Iris pigment epithelial cell (primary cell): ENCODE measurements around the gene CLCN4.

ENCODE experiments used
- DNase-seq: peaks from one replicate; pipeline ENCODE4 v3.0.0-alpha.2; 2011; ENCODE audit warnings: low read depth

Gene CLCN4

DNA sequence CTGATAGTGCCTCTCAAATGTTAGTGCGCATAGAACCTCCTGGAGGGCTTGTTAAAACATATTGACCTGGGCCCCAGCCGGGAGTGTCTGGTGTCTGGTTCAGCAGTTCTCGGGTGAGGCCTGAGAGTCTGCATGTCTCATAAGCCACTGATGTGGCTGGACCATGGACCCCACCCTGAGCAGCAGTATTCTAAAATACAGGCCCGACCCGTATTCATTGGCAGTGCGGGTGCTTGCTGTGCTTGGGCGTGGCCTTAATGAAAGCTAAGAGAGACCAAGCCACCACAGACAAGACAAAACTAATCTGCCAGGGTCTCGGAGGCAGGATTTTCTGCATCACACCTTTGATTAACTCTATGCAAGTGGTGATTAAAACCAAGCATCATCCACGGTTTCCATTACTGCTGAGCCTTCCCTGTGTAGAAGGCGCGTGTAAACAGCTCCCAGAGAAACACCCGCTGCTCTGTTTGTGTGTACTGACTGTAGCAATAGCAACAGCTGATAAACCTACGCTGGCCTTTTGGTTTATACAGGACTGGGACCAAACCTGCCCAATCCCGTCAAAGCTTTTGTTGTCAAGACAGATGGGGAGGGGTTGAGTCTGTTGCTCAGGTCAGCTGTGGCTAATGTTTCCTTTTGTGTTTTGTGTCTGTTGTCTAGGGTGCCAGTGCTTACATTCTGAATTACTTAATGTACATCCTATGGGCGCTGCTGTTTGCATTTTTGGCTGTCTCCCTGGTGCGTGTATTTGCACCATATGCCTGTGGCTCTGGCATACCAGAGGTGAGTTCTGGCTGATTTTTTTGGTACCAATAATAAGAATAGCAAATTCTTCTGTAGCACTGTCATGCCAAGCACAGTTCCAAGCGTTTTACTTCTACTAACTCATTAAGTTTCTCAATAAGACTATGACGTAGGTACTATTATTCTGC lies 40.8 kb downstream of the CLCN4 start:
- DNase-seq = no peak

DNA sequence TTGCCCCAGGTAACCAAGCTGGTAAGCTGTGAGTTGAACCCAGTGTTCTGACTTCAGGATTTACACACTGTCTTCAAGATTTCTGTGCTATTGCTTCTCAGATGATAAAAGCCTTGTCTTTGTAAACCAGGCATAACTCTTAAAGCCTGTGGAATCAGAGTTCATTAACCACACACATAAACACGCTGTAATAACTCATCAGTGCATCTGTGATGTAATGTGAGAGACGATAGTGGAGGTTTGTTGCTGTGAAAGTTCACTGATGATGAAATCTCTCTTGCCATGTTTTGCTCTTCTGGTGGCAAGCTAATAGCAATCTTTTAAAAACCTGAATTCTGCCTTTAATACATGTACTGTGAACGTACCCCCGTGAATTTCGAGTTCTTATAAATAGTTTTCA lies 41.5 kb downstream of the CLCN4 start:
- DNase-seq = peak; percentile 88

GRCh38 chrX:10199212-10199611 lies 42.4 kb downstream of the CLCN4 start:
- peak; percentile 83 for DNase-seq

DNA sequence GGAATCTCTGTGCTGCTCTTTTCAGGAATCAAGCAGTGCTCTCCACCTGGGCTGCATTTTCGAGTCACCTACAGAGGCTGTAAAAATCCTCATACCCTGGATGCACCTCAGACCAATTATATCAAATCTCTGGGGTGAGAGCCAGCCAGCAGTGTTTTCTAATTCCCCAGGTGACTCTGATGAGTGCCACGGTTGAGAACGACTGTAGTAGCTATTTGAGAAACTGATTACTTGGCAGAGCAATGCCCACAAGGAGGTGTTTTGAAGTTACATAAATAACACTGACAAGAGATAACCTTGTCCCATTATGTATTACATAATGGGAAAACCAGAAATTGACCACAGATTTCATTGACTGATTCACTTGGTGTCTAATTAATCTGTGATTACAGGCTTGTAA lies 46.8 kb downstream of the CLCN4 start:
- DNase-seq = no peak

DNA sequence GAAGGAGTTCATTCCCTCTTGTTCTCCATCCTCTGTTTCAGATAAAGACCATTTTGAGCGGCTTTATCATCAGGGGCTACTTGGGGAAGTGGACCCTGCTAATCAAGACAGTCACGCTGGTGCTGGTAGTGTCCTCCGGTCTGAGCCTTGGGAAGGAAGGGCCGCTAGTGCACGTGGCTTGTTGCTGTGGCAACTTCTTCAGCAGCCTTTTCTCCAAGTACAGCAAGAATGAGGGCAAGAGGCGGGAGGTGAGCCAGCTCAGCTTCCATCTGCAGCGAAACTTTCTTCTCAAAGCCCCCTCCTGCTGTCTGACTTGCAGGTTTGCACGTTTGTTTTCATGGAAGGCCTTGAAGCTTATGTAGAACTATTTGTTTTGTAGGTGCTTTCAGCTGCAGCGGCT lies 49.5 kb downstream of the CLCN4 start:
- no peak for DNase-seq

GRCh38 chrX:10208281-10208856 lies 51.6 kb downstream of the CLCN4 start:
- DNase-seq = no peak

- no peak for DNase-seq
These were observed 52.2 kb downstream of the CLCN4 start for GRCh38 chrX:10208953-10209352.

GRCh38 chrX:10212395-10212794 lies 55.6 kb downstream of the CLCN4 start:
- no peak for DNase-seq

- no peak for DNase-seq
These were observed 56.9 kb downstream of the CLCN4 start for GRCh38 chrX:10213716-10214115.

- no peak for DNase-seq
These were observed 59.4 kb downstream of the CLCN4 start for GRCh38 chrX:10216208-10216607.

DNA sequence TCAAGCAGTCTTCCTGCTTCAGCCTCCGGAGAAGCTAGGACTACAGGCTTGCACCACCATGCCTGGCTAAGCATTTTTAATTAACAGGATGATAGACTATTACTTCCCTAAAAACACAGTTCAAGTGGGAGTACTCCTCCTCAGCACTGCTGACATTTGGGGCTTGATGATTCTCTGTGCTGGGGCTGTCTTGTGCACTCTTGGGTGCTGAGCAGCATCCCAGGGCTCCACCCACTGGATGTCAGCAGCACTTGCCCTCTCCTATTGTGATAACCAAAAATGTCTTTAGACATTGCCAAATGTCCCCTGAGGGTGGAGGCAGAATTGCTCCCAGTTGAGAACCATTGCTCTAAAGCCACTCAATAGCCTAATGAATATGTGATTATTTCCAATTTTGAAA lies 60.4 kb downstream of the CLCN4 start:
- DNase-seq = no peak

- no peak for DNase-seq
These were observed 64.9 kb downstream of the CLCN4 start for GRCh38 chrX:10221651-10222050.

- no peak for DNase-seq
These were observed 66.5 kb downstream of the CLCN4 start for GRCh38 chrX:10223276-10223675.

DNA sequence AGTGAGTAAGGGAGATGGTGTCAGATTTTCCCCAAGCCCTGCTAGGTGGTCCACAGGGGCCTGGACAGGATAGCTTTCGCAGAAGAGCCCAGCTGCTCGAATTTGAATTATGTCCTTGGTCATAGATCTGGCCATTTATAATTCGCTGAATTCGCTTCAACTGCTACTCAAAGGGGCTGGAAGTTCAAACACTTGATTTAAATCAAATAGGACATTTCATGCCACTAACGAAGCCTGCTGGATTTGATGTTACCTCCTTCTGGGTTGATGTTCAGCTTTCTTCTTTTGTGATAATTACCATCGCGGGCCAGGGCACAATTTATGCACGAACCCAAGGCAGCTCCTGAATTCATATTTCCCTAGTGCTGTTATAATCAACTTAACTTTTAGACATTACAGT lies 67.0 kb downstream of the CLCN4 start:
- no peak for DNase-seq

GRCh38 chrX:10230222-10230621 lies 73.4 kb downstream of the CLCN4 start:
- DNase-seq = no peak

DNA sequence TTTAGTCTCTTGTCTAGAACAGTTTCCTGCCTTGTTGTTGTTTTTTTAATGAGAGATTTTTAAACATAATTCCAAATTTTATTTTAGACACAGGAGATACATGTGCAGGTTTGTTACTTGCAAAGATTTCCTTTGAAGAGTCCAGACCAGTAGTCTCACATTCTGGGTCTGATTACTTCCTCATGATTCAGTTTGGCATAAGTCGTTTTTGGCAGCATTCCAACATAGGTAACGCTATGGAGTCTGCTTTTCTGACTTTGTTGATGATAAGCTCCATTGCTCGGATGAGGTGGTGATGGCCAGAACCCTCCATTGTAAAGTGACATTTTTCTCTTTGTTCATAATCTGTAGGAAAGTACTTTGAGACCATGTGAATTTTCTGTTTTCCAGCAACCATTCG lies 74.7 kb downstream of the CLCN4 start:
- DNase-seq = no peak

DNA sequence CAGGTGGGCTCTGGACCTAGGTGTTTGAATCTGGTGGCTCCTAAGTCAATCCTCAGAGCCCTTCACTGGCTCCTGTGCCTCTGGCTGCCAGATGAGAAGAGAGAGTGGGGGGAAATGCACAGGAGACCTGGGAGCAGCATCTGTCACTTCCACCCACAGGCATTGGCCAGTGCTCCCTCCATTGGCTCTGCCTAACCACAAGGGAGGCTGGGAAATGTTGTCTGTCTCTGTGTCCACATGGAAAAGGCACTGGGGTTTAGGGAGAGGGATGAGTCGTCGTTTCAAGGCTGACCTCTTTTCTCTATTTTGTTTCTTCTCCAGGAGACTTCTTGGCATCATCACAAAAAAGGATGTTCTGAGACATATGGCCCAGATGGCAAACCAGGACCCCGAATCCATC lies 76.4 kb downstream of the CLCN4 start:
- peak; percentile 18 for DNase-seq

- DNase-seq = peak; percentile 34
These were observed 76.9 kb downstream of the CLCN4 start for GRCh38 chrX:10233696-10234095.

DNA sequence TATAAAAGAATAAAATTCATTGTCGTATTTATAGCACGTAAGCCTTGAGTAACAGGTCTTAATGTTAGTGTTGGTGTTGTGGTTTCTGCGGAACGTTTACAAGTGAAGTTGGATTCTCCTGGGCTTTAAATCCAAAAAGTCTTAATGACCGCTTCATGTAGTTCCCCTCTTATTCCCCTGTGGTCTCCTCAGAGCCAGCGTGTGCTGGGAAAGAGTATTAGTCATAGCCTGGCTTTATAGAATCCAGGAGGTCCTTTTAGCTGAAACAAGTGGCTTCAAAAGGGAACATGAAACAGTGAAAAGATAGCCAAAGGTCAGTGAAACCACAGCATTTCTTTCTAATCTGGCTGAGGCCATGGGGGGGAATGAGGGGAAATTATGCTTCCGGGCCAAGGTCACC lies 79.1 kb downstream of the CLCN4 start:
- DNase-seq = peak; percentile 76

DNA sequence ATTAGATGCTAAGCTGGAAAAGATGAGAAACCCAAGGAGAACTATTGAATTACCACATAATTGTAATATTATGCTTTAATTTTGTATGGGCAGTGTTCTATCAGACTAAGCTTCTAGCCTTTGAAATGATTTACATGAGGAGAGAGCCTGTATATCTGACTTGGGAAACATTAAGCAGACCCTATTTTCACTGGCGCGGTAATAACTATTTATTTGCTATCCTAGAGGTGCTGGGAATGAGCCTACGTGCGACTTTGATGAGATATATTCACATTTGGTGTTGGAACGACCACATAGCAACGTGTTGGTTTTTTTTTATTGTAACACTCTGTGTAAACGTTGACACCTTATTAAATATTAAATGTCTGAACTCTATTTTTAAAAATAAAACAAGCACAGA lies 80.5 kb downstream of the CLCN4 start:
- DNase-seq = no peak

DNA sequence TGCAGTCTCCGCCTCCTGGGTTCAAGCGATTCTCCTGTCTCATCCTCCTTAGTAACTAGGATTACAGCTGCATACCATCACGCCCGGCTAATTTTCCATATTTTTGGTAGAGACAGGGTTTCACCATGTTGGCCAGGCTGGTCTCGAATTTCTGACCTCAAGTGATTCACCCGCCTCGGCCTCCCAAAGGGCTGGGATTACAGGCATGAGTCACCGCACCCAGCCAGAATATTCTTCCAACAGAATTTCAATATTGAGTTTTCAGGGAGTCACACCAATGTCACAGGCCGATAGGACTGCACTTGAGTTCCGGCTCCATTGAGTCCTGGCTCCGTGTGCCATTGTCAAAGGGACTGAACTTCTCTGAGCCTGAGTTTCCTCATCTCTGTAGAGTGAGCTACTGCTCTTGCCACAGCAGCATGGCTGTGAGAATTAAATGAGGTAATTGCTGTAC lies 82.9 kb downstream of the CLCN4 start:
- DNase-seq = peak; percentile 70

GRCh38 chrX:10240918-10241317 lies 84.1 kb downstream of the CLCN4 start:
- DNase-seq = peak; percentile 84

DNA sequence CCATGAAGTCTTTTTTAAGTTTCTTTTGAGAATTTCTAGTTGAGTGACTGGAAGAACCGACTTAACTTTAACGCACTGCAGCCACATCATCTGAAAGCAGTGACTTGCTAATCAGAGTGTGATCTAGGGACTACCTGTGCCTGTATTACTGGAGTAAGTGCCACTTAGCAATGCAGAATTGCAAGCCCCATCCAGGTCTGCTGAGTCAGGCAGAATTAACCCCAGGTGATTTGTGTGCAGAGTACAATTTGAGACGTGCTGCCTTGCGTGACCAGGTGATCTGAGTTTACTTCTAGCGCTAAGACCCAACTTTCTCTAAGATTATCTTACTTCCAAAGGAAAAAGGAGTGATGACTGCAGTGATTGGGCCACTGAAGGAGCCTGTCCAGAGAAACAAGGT lies 85.3 kb downstream of the CLCN4 start:
- DNase-seq = no peak

- DNase-seq = peak; percentile 7
These were observed 86.3 kb downstream of the CLCN4 start for GRCh38 chrX:10243106-10243505.
